Measurements from ENCODE around the gene ATP2C2. TPM values are rescaled to one million over a fixed set of nuclear protein-coding genes. Genes with fewer than 3 reads are reported as not detected.

The ATP2C2 gene
- total and polyA plus RNA-seq, 2 donors (not counting 1 experiment from before 2014, with no cell fraction given) = not detected

DNA sequence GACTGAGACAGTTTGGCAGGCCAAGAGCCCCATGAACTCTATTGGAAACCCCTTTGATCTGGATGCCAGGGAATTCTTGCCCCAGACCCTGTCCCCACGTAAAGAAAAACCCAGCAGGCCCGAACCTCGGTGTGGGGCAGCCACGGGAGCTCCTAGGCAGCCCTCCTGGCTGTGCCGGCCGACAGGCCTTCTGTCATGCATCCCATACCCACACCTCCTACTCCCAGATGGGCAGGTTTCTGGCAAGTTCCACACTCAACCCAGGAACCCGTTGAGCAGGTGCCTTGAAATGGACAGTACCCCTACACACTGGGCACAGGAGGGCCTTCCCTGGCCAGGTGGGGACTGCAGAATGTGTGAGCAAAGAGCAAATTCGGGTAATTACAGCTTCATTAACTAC lies 23.6 kb upstream of the ATP2C2 start:
- Histone ChIP-seq H4K20me1 (ENCODE audit: control insufficient read depth, extremely low read depth, insufficient read depth, low read length) (no peaks in the 10 kb centered on the region), H3K36me3 (ENCODE audit: control insufficient read depth, insufficient read depth, low read length) (no peaks in the 10 kb centered on the region), H3K27me3 (ENCODE audit: control insufficient read depth, insufficient read depth, low read length) (no peaks in the 10 kb centered on the region), H3K9me3 (ENCODE audit: control insufficient read depth, insufficient read depth, low read depth, low read length) (no peaks in the 10 kb centered on the region), H3K27ac (ENCODE audit: insufficient read depth, low read length) (no peak overlapping the region), H3K4me3 (replicated peaks in 1 of 4; ENCODE audit: control extremely low read depth in 1 of 4, insufficient read depth in 1 of 4, low read depth in 3 of 4, low read length in 4 of 4) (no peak overlapping the region), H3K4me2 (ENCODE audit: extremely low read depth, insufficient read depth, low read length) (no peak overlapping the region), H3K4me1 (ENCODE audit: control insufficient read depth, extremely low read depth, insufficient read depth, low read length) (no peaks in the 10 kb centered on the region), H2AFZ (ENCODE audit: low read length) (no peak overlapping the region), H3K9ac (ENCODE audit: insufficient read depth, low read length) (no peak overlapping the region), H3K79me2 (ENCODE audit: control insufficient read depth, insufficient read depth, low read length) (no peaks in the 10 kb centered on the region)
- TF ChIP-seq EZH2 (IDR thresholded peaks at IDR 0.05; ENCODE audit: low read length, missing control alignments) = no peak
- TF ChIP-seq, protein P1, sequence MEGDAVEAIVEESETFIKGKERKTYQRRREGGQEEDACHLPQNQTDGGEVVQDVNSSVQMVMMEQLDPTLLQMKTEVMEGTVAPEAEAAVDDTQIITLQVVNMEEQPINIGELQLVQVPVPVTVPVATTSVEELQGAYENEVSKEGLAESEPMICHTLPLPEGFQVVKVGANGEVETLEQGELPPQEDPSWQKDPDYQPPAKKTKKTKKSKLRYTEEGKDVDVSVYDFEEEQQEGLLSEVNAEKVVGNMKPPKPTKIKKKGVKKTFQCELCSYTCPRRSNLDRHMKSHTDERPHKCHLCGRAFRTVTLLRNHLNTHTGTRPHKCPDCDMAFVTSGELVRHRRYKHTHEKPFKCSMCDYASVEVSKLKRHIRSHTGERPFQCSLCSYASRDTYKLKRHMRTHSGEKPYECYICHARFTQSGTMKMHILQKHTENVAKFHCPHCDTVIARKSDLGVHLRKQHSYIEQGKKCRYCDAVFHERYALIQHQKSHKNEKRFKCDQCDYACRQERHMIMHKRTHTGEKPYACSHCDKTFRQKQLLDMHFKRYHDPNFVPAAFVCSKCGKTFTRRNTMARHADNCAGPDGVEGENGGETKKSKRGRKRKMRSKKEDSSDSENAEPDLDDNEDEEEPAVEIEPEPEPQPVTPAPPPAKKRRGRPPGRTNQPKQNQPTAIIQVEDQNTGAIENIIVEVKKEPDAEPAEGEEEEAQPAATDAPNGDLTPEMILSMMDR (conservative IDR thresholded peaks at IDR 0.05 in 1 of 2, IDR thresholded peaks at IDR 0.05 in 1 of 2; ENCODE audit: low read depth in 1 of 2, low read length in 2 of 2) = no peak
- DNase-seq (ENCODE audit: low read depth in 2 of 2) = no peak

DNA sequence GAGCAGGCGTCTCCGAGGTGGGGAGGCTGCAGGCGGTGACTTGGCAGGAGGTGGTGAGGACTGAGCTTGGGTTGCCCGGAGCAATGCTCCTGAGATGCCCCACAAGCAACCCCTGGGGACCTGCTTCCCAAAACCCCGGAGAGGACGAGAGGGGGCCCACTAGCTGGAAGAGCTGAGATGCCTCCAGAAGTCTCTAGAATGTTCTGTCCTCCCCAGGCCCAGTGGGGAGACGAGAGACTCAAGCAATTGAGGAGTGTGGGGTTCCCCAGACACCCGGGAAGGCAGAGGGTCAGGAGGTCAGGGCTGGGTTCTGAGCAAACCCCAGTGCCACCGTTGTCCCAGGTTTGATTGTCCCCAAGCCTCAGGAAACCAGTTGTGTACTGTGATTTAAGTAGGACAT lies 21.2 kb upstream of the ATP2C2 start:
- no peak overlapping the region for H3K4me3 ChIP-seq (replicated peaks in 1 of 4; ENCODE audit: control extremely low read depth in 1 of 4, insufficient read depth in 1 of 4, low read depth in 3 of 4, low read length in 4 of 4)
- H3K9ac ChIP-seq (ENCODE audit: insufficient read depth, low read length) = no peak overlapping the region
- H3K4me2 ChIP-seq (ENCODE audit: extremely low read depth, insufficient read depth, low read length) = no peak overlapping the region
- no peak overlapping the region for H3K27ac ChIP-seq (ENCODE audit: insufficient read depth, low read length)
- H3K79me2 ChIP-seq (ENCODE audit: control insufficient read depth, insufficient read depth, low read length) = no peaks in the 10 kb centered on the region
- no peaks in the 10 kb centered on the region for H3K9me3 ChIP-seq (ENCODE audit: control insufficient read depth, insufficient read depth, low read depth, low read length)
- H3K4me1 ChIP-seq (ENCODE audit: control insufficient read depth, extremely low read depth, insufficient read depth, low read length) = no peaks in the 10 kb centered on the region
- TF ChIP-seq, protein P1 (conservative IDR thresholded peaks at IDR 0.05 in 1 of 2, IDR thresholded peaks at IDR 0.05 in 1 of 2; ENCODE audit: low read depth in 1 of 2, low read length in 2 of 2) = no peak
- H3K27me3 ChIP-seq (ENCODE audit: control insufficient read depth, insufficient read depth, low read length) = no peaks in the 10 kb centered on the region
- no peaks in the 10 kb centered on the region for H3K36me3 ChIP-seq (ENCODE audit: control insufficient read depth, insufficient read depth, low read length)
- H2AFZ ChIP-seq (ENCODE audit: low read length) = no peak overlapping the region
- H4K20me1 ChIP-seq (ENCODE audit: control insufficient read depth, extremely low read depth, insufficient read depth, low read length) = no peaks in the 10 kb centered on the region
- no peak for DNase-seq (ENCODE audit: low read depth in 2 of 2)

DNA sequence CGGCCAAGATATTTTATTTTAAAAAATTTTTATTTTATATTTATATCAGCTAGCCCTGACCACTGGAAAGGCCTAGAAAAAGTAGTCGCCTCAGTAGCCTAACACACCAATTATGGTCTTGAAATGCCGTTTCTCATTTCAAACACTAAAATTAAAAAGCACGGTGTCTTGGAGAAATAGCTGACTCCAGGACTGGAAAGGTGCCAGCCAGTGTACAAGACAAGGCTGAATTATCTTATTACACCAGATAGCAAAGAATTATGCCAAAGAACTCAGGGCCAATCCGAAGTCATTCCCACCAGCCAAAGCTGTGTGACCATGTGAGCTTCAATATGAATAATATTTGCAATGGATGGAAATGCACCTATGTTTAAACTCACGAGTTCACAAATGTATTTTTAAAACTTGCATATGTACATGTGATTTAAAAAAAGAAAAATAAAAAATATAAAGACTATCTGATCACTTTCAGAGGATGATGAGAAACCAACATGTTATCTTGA lies 19.9 kb upstream of the ATP2C2 start:
- H2AFZ ChIP-seq (ENCODE audit: low read length) = no peak overlapping the region
- H3K4me2 ChIP-seq (ENCODE audit: extremely low read depth, insufficient read depth, low read length) = no peak overlapping the region
- TF ChIP-seq, protein P1 (conservative IDR thresholded peaks at IDR 0.05 in 1 of 2, IDR thresholded peaks at IDR 0.05 in 1 of 2; ENCODE audit: low read depth in 1 of 2, low read length in 2 of 2) = no peak
- no peak for TF ChIP-seq EZH2 (IDR thresholded peaks at IDR 0.05; ENCODE audit: low read length, missing control alignments)
- no peak overlapping the region for H3K4me3 ChIP-seq (replicated peaks in 1 of 4; ENCODE audit: control extremely low read depth in 1 of 4, insufficient read depth in 1 of 4, low read depth in 3 of 4, low read length in 4 of 4)
- no peaks in the 10 kb centered on the region for H3K27me3 ChIP-seq (ENCODE audit: control insufficient read depth, insufficient read depth, low read length)
- H3K9me3 ChIP-seq (ENCODE audit: control insufficient read depth, insufficient read depth, low read depth, low read length) = no peaks in the 10 kb centered on the region
- no peaks in the 10 kb centered on the region for H3K4me1 ChIP-seq (ENCODE audit: control insufficient read depth, extremely low read depth, insufficient read depth, low read length)
- H3K79me2 ChIP-seq (ENCODE audit: control insufficient read depth, insufficient read depth, low read length) = no peaks in the 10 kb centered on the region
- no peaks in the 10 kb centered on the region for H3K36me3 ChIP-seq (ENCODE audit: control insufficient read depth, insufficient read depth, low read length)
- no peaks in the 10 kb centered on the region for H4K20me1 ChIP-seq (ENCODE audit: control insufficient read depth, extremely low read depth, insufficient read depth, low read length)
- no peak overlapping the region for H3K9ac ChIP-seq (ENCODE audit: insufficient read depth, low read length)
- no peak overlapping the region for H3K27ac ChIP-seq (ENCODE audit: insufficient read depth, low read length)
- DNase-seq (ENCODE audit: low read depth in 2 of 2) = no peak

Measured in fibroblast of lung (primary cell).